GM18873 (cell line): ENCODE data around the gene APC2.

ENCODE experiments used
- ATAC-seq: cut with Tn5 transposase; IDR thresholded peaks from one replicate; pipeline ENCODE4 v1.9.1; 2021; ENCODE audit warnings: mild to moderate bottlenecking, moderate library complexity, moderate number of reproducible peaks; ENCODE audit not compliant: unreplicated experiment, low FRiP score

The APC2 gene

DNA sequence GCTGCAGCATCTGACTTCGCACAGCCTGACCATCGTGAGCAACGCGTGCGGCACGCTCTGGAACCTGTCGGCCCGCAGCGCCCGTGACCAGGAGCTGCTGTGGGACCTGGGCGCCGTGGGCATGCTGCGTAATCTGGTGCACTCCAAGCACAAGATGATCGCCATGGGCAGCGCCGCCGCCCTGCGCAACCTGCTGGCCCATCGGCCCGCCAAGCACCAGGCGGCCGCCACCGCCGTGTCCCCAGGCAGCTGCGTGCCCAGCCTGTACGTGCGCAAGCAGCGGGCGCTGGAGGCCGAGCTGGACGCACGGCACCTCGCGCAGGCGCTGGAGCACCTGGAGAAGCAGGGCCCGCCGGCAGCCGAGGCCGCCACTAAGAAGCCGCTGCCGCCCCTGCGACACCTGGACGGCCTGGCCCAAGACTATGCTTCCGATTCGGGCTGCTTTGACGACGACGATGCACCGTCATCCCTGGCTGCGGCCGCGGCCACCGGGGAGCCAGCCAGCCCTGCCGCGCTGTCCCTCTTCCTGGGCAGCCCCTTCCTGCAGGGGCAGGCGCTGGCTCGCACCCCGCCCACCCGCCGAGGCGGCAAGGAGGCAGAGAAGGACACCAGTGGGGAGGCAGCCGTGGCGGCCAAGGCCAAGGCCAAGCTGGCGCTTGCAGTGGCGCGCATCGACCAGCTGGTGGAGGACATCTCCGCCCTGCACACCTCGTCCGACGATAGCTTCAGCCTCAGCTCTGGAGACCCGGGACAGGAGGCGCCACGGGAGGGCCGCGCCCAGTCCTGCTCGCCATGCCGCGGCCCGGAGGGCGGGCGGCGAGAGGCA is 15.5 kb downstream of the APC2 start:
- ATAC-seq, result no peak

GRCh38 chr19:1466018-1466460 is 16.1 kb downstream of the APC2 start:
- ATAC-seq, result no peak

DNA sequence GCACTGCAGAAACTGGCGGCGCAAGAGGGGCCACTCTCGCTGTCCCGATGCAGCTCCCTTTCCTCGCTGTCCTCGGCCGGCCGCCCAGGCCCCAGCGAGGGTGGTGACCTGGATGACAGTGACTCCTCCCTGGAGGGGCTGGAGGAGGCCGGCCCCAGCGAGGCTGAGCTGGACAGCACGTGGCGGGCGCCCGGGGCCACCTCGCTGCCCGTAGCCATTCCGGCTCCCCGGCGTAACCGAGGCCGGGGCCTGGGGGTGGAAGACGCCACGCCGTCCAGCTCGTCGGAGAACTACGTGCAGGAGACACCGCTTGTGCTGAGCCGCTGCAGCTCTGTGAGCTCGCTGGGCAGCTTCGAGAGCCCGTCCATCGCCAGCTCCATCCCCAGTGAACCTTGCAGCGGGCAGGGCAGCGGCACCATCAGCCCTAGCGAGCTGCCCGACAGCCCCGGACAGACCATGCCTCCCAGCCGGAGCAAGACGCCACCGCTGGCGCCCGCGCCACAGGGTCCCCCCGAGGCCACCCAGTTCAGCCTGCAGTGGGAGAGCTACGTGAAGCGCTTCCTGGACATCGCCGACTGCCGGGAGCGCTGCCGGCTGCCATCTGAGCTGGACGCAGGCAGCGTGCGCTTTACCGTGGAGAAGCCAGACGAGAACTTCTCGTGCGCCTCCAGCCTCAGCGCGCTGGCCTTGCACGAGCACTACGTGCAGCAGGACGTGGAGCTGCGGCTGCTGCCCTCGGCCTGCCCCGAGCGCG is 16.7 kb downstream of the APC2 start:
- no peak for ATAC-seq

DNA sequence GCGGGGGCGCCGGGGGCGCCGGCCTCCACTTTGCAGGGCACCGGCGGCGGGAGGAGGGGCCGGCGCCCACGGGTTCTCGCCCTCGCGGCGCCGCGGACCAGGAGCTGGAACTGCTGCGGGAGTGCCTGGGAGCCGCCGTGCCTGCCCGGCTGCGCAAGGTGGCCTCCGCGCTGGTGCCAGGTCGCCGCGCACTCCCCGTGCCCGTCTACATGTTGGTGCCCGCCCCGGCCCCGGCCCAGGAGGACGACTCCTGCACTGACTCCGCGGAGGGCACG is 17.2 kb downstream of the APC2 start:
- no peak for ATAC-seq

DNA sequence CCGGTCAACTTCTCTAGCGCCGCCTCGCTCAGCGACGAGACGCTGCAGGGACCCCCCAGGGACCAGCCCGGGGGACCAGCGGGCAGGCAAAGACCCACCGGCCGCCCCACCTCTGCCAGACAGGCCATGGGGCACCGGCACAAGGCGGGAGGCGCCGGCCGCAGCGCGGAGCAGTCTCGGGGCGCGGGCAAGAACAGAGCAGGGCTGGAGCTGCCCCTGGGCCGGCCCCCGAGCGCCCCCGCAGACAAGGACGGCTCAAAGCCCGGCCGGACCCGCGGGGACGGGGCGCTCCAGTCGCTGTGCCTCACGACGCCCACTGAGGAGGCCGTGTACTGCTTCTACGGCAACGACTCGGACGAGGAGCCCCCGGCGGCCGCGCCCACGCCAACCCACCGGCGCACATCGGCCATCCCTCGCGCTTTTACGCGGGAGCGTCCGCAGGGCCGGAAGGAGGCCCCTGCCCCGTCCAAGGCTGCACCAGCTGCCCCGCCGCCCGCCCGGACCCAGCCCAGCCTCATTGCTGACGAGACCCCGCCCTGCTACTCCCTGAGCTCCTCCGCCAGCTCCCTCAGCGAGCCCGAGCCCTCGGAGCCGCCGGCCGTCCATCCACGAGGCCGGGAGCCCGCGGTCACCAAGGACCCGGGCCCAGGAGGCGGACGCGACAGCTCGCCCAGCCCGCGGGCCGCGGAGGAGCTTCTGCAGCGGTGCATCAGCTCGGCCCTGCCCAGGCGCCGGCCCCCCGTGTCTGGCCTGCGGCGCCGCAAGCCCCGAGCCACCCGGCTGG is 17.8 kb downstream of the APC2 start:
- ATAC-seq, result no peak

GRCh38 chr19:1468274-1468820 is 18.4 kb downstream of the APC2 start:
- ATAC-seq, result no peak

DNA sequence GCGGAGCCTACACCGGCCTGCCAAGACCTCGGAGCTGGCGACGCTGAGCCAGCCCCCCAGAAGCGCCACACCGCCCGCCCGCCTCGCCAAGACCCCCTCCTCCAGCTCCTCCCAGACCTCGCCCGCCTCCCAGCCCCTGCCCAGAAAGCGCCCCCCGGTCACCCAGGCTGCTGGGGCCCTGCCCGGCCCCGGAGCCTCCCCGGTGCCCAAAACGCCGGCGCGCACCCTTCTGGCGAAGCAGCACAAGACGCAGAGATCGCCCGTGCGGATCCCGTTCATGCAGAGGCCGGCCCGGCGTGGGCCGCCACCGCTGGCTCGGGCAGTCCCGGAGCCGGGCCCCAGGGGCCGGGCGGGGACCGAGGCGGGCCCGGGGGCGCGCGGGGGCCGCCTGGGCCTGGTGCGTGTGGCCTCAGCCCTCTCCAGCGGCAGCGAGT is 18.9 kb downstream of the APC2 start:
- ATAC-seq, result no peak

DNA sequence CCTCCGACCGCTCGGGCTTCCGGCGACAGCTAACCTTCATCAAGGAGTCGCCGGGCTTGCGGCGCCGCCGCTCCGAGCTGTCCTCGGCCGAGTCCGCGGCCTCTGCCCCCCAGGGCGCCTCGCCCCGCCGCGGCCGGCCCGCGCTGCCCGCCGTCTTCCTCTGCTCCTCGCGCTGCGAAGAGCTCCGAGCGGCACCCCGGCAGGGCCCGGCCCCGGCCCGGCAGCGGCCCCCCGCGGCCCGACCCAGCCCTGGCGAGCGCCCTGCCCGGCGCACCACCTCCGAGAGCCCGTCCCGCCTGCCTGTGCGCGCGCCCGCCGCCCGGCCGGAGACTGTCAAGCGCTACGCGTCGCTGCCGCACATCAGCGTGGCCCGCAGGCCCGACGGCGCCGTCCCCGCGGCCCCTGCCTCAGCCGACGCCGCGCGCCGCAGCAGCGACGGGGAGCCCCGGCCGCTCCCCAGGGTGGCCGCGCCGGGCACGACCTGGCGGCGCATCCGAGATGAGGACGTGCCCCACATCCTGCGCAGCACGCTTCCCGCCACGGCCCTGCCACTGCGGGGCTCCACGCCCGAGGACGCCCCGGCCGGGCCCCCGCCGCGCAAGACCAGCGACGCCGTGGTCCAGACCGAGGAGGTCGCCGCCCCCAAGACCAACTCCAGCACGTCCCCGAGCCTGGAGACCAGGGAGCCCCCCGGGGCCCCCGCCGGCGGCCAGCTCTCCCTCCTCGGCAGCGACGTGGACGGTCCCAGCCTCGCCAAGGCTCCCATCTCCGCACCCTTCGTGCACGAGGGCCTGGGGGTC is 19.5 kb downstream of the APC2 start:
- ATAC-seq, result no peak

DNA sequence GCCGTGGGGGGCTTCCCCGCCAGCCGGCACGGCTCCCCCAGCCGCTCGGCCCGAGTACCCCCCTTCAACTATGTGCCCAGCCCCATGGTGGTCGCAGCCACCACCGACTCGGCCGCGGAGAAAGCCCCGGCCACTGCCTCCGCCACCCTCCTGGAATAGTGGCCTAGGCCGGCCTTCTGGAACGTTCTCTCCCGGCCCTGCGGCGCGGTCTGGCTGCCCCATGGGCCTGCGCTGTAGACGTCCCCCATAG is 20.1 kb downstream of the APC2 start:
- no peak for ATAC-seq

DNA sequence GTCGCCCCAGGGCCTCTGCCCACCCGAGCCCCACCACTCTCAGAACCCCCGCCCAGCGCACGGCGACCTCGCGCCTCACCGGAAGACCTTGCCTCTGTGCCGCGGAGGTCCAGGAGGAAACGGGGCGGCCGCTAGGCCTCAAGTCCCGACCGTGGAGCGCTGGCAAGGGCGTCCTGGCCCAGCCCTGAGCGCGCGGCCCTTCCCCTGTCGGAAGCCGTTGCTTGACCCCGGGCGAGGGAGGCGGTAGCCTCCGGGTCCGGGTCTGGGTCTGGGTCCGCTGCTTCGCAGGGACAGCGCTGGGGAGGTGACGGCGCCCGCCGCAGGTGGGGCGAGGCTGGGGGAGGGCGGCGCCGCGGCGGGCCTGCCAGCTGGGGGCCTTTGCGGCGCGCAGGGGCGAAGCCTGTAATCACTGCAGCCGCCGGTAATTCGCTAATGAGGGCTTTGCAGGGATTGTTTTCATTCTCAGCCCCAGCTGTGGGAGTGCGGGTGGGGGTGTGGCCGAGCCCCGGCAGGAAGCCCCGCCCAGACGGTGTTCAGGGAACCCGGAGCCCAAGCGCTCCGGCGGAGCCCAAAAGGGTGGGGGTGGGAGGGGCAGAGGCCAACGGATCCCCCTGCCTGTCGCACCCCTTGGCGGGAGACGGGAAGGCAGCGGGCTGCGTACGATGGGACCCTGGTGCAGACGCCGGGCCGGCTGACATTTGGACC is 20.5 kb downstream of the APC2 start:
- no peak for ATAC-seq

DNA sequence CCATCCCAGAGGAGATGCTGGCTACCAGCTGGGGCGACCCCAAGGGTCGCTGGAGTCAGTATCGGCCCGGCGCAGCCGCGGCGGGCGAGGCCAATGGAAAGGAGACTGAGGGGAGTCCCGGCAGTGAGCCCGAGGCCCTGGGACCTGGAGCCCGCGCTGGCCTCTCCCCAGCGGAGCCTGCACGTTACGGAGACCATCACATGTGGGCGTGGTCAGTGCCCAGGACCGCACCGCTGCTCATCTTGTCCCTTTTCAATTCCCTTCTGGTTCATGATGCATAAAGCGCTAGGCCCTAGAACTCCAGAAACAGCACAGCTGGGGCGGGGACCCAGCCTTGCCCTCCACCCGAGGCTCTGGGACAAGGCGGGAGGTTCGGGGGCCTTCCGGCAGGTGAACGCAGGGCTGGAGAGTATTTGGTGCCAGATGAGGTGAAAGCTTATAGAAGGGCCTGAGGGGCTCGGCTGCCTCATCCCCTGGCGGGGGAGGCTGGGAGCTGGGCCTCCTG is 21.1 kb downstream of the APC2 start:
- no peak for ATAC-seq

DNA sequence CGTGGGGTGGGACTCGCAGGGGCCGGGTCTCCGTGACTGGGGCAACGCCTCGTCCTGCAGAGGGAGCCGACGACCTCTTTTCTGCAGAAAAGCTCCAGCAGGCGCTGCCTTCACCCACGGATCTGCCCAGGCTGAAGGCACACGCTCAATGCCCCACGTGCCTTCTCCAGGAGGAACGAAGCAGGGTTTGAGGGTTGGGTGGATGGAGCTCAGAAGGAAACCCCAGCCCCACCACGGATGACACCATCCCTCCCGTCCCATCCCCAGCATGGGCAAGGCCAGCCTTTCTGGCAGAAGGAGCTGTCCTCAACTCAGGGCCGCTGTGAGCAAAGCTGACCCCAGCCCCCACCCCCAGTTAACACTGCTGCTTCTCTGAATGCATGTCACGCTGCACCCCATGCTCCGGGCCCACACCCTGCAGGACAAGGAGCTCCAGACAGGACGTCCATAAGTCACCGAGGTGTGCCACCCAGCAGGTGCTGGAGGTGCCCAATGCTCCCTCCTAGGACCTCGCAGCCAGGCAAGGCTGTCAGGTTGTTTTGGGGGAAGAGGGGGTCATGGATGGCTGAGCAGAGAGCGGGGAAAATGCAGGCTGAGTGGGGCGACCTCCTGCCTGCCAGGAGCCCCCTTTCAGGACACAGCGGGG is 21.7 kb downstream of the APC2 start:
- ATAC-seq, result no peak

DNA sequence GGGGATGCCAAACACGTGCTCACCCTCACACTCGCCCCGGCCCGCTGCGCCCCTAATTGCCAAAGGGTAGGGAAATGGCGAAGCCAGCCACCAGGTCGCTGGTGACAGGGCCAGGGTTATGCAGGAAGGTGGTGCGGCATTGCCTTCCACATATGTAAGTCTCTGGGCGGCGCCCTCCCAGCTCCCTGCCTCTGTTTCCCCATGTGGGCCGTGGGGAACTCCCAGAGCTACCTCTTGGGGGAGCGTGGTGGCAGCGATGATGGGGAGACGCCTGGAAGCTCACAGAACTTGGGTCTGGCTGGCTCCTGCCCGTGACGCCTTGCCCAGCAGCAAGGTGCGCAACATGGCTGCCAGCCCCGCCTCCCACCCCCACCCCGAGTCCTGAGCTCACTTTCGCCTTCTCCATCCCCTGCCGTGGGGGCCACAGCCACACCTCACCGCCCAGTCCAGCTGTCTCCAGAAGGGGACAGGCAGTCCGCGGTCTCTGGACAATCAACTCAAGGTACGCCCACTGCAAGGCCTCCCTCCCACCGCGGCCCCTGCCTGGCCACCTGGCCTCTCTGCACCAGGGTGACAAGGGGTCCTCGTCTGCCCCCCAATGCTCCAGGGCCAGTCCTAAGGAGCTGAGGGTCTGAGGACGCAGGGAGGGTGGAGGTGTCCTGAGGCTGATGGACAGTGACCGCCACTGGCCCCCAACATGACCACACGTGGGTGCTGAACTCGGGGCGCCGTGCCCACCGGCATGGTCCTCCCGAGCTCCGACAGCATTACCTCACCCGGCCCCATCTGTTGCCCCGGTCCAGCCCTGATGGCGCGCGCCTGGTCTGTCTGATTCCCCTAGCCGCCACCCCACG is 22.5 kb downstream of the APC2 start:
- no peak for ATAC-seq

DNA sequence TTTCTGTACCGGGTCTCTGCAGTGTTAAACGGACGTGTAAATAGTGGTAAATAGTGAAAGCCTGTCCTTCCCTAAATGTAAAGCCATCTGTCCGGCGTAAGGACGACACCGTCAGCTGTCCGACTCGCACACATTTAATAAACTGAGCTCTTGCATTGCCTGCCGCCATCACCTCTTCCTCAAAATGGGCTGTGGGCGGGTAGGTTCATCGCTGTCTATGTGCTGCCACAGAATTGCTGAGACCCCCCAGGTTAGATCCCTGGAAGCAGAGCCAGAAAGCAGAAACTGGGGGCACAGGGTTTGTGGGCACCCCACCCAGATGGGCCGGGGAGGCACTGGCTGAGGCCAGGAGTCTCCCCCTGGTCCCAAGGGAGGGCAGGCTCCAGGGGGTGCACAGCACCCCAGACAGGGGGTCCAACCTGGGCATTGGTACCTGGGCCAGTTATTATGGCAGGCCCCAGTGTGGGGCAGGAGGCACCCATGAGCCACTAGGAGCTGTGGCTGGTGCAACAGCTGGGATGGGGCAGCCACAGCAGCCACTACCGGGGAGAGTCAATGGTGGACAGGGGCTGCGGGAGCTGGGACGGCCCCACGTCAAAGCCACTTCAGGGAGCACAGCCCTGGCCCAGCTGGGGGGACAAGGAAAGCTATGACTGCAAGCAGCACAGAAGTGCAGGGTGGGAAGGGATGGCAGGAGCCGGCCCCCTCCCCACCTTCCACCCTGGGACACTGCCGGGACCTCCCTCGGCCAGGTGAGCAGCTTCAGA is 23.3 kb downstream of the APC2 start:
- no peak for ATAC-seq

- ATAC-seq, result no peak
These were observed 24.3 kb downstream of the APC2 start for GRCh38 chr19:1474011-1474764.

- ATAC-seq, result no peak
These were observed 24.9 kb downstream of the APC2 start for GRCh38 chr19:1474765-1475351.
